A549 (cell line): ENCODE data around the gene PDK4. TPM values are rescaled to one million over a fixed set of nuclear protein-coding genes. Genes with fewer than 3 reads are reported as not detected.
A peak's percentile ranks its signal among the peaks of the same experiment; 100 is the strongest.

Source experiments
- ATAC-seq, 2 experiments: fragments of 200-7000 bp in 1 of 2; fragments of >200 bp in 1 of 2; cut with Nextera tagmentation in 1 of 2; cut with Tn5 transposase in 1 of 2; 3 replicates each; pipeline versions ENCODE4 v1.8.0 to v1.9.1; 2018 to 2020; ENCODE audit warnings: mild to moderate bottlenecking in 1 of 2, moderate library complexity in 1 of 2
- CTCF ChIA-PET: fragments of 300-600 bp; sonication (Branson Sonifier 250); formaldehyde crosslinking; extraction: SDS; loops from one replicate; lab custom pipeline; 2021; ENCODE audit warnings: antibody characterized with exemption, inconsistent platforms; lab: Yijun Ruan, JAX
- POLR2A ChIA-PET: fragments of 350-600 bp; formaldehyde crosslinking; extraction: SDS; loops from one replicate; lab custom pipeline; 2021; ENCODE audit warnings: antibody characterized with exemption, inconsistent platforms; lab: Yijun Ruan, JAX
- DNase-seq, 2 experiments: peaks; one replicate each; pipeline versions ENCODE4 v3.0.0 to v3.0.0-alpha.2; 2011 to 2016; ENCODE audit warnings: low read depth in 1 of 2, low spot score in 1 of 2
- FAIRE-seq: peaks from 2 replicates; lab custom pipeline; 2011; peaks lifted over from hg19 to GRCh38; lab: Jason Lieb, UNC
- H3K27ac ChIP-seq, 2 experiments: fragments of >200 bp; sonication (Bioruptor Twin); formaldehyde crosslinking; 3 replicates each; pipeline ENCODE4 v1.5.1; 2016 to 2017
- H3K4me1 ChIP-seq: fragments of >200 bp; sonication (Bioruptor Twin); formaldehyde crosslinking; 3 replicates; pipeline ENCODE4 v1.6.1; 2016
- H3K4me2 ChIP-seq: fragments of >200 bp; sonication (Bioruptor Twin); formaldehyde crosslinking; 3 replicates; pipeline ENCODE4 v1.6.1; 2016
- H3K4me3 ChIP-seq: fragments of >200 bp; sonication (Bioruptor Twin); formaldehyde crosslinking; 3 replicates; pipeline ENCODE4 v1.5.1; 2016
- H3K9me3 ChIP-seq: fragments of >200 bp; sonication (Bioruptor Twin); formaldehyde crosslinking; 3 replicates; pipeline ENCODE4 v1.6.1; 2016
- ATOH8 ChIP-seq: fragments of 250-450 bp; sonication (Bioruptor Pico); IDR thresholded peaks from 2 replicates; pipeline ENCODE4 v1.5.0; 2020; ENCODE audit warnings: low read depth, mild to moderate bottlenecking, moderate library complexity
- BCL3 ChIP-seq: fragments of >200 bp; sonication (Bioruptor Twin); formaldehyde crosslinking; IDR thresholded peaks from 3 replicates; pipeline ENCODE4 v1.6.1; 2016
- CHD2 ChIP-seq: fragments of 150-350 bp; IDR thresholded peaks from 2 replicates; pipeline ENCODE4 v1.6.1; 2014; ENCODE audit warnings: low read length; ENCODE audit not compliant: partially characterized antibody
- EHF ChIP-seq: fragments of 250-450 bp; sonication (Bioruptor Pico); IDR thresholded peaks from 2 replicates; pipeline ENCODE4 v1.5.0; 2020; ENCODE audit warnings: mild to moderate bottlenecking
- ESRRA ChIP-seq: fragments of 150-350 bp; IDR thresholded peaks from 2 replicates; pipeline ENCODE4 v1.6.1; 2014; ENCODE audit warnings: mild to moderate bottlenecking, low read length, borderline replicate concordance
- FOSB ChIP-seq: fragments of 250-450 bp; sonication (Bioruptor Pico); IDR thresholded peaks from 2 replicates; pipeline ENCODE4 v1.5.0; 2020; ENCODE audit warnings: mild to moderate bottlenecking, moderate library complexity
- FOSL2 ChIP-seq, 2 experiments: fragments of 450-650 bp in 1 of 2; fragments of >200 bp in 1 of 2; sonication (Bioruptor Twin) in 1 of 2; formaldehyde crosslinking; IDR thresholded peaks; 2 replicates each; pipeline versions ENCODE4 v1.5.0 to v1.6.1; 2016 to 2020; ENCODE audit warnings: mild to moderate bottlenecking in 1 of 2, moderate library complexity in 1 of 2
- GATA3 ChIP-seq: IDR thresholded peaks from 2 replicates; pipeline ENCODE4 v1.6.1; 2012; ENCODE audit warnings: borderline replicate concordance
- HDAC2 ChIP-seq: fragments of 200-600 bp; sonication (generic); IDR thresholded peaks from 2 replicates; pipeline ENCODE4 v1.6.1; 2016
- HES2 ChIP-seq: fragments of >200 bp; sonication (Bioruptor Twin); formaldehyde crosslinking; IDR thresholded peaks from 2 replicates; pipeline ENCODE4 v1.6.1; 2016
- HMGXB4 ChIP-seq: fragments of 250-450 bp; sonication (Bioruptor Pico); IDR thresholded peaks from 2 replicates; pipeline ENCODE4 v1.5.0; 2021; ENCODE audit warnings: mild to moderate bottlenecking, moderate library complexity, borderline replicate concordance
- HOXA7 ChIP-seq: fragments of 250-450 bp; sonication (Bioruptor Pico); IDR thresholded peaks from 2 replicates; pipeline ENCODE4 v1.5.0; 2020; ENCODE audit warnings: mild to moderate bottlenecking, moderate library complexity
- HOXB13 ChIP-seq: fragments of 250-450 bp; sonication (Bioruptor Pico); IDR thresholded peaks from 2 replicates; pipeline ENCODE4 v1.5.0; 2020; ENCODE audit warnings: low read depth, mild to moderate bottlenecking, moderate library complexity
- HOXB5 ChIP-seq: fragments of 250-450 bp; sonication (Bioruptor Pico); IDR thresholded peaks from 2 replicates; pipeline ENCODE4 v1.5.0; 2020; ENCODE audit warnings: mild to moderate bottlenecking, moderate library complexity
- JUN ChIP-seq, 2 experiments: fragments of >200 bp; sonication (Bioruptor Twin); formaldehyde crosslinking; IDR thresholded peaks; 2 replicates in 1 of 2; 3 replicates in 1 of 2; pipeline ENCODE4 v1.6.1; 2016 to 2017
- JUNB ChIP-seq: fragments of >200 bp; sonication (Bioruptor Twin); formaldehyde crosslinking; IDR thresholded peaks from 2 replicates; pipeline ENCODE4 v1.6.1; 2016
- KDM5A ChIP-seq: fragments of 200-600 bp; sonication (generic); IDR thresholded peaks from 2 replicates; pipeline ENCODE4 v1.6.1; 2016; ENCODE audit warnings: antibody characterized with exemption, mild to moderate bottlenecking
- MAX ChIP-seq: IDR thresholded peaks from 2 replicates; pipeline ENCODE4 v1.6.1; 2012
- MYC ChIP-seq: IDR thresholded peaks from 2 replicates; pipeline ENCODE4 v1.6.1; 2012; ENCODE audit warnings: mild to moderate bottlenecking, inconsistent platforms, low read length, improper control_type of control experiment, borderline replicate concordance
- NR3C1 ChIP-seq: fragments of >200 bp; sonication (Bioruptor Twin); formaldehyde crosslinking; IDR thresholded peaks from 3 replicates; pipeline ENCODE4 v1.6.1; 2017
- RCOR1 ChIP-seq: fragments of 150-350 bp; IDR thresholded peaks from 2 replicates; pipeline ENCODE4 v1.6.1; 2014; ENCODE audit warnings: antibody characterized with exemption, low read length, low read depth
- SREBF2 ChIP-seq: fragments of 450-650 bp; IDR thresholded peaks from 2 replicates; pipeline ENCODE4 v1.6.1; 2014; ENCODE audit warnings: mild to moderate bottlenecking, moderate library complexity
- ZC3H11A ChIP-seq: fragments of 450-650 bp; IDR thresholded peaks from 2 replicates; pipeline ENCODE4 v1.6.1; 2014; ENCODE audit warnings: antibody characterized with exemption, mild to moderate bottlenecking
- ZFP36 ChIP-seq: fragments of 450-650 bp; IDR thresholded peaks from 2 replicates; pipeline ENCODE4 v1.6.1; 2014; ENCODE audit warnings: borderline replicate concordance; ENCODE audit not compliant: partially characterized antibody
- ZSCAN20 ChIP-seq: fragments of 250-450 bp; sonication (Bioruptor Pico); IDR thresholded peaks from 2 replicates; pipeline ENCODE4 v1.8.0; 2022; ENCODE audit warnings: mild to moderate bottlenecking, moderate library complexity
- WGBS: methylation state at CpG from one replicate; pipeline ENCODE4 v1.1.6; 2017; ENCODE audit errors: missing lambda C conversion rate; 5-methylcytosine and 5-hydroxymethylcytosine counted together
- polyA plus RNA-seq, 4 experiments: library from polyadenylated mRNA; depleted of rRNA in 3 of 4; stranded (reverse); fragments of >200 nt; fragmentation: RNase III in 1 of 4; extraction: RNeasy Plus Mini Kit Qiagen cat#74134 plus additional on column Dnase treatment in 1 of 4; gene quantifications; 2 replicates in 3 of 4; 3 replicates in 1 of 4; pipeline ENCODE4 v1.2.3, GENCODE V29; 2011 to 2017

The PDK4 gene
- polyA plus RNA-seq, 2 of the 4 experiments (the other 2 are of a cell fraction): 8.6 to 21.9 TPM

GRCh38 chr7:95614442-95614940 is 18.2 kb upstream of the PDK4 start (continued):
- TF ChIP-seq HMGXB4 (CRISPR knock-in tag): no peak
- TF ChIP-seq FOSB (CRISPR knock-in tag): no peak
- no peak for TF ChIP-seq HOXB5 (CRISPR knock-in tag)
- TF ChIP-seq JUN (IDR thresholded peaks at IDR 0.05): no peak

GRCh38 chr7:95611224-95611623 is 14.9 kb upstream of the PDK4 start:
- TF ChIP-seq RCOR1 (no peak), GATA3 (no peak), NR3C1 (no peak), JUNB (no peak), BCL3 (no peak), EHF (CRISPR knock-in tag) (no peak), ZFP36 (no peak), FOSB (CRISPR knock-in tag) (no peak), HES2 (no peak), JUN (IDR thresholded peaks at IDR 0.05) (no peak), HOXA7 (CRISPR knock-in tag) (no peak), MYC (no peak), ATOH8 (CRISPR knock-in tag) (no peak), FOSL2 (IDR thresholded peaks at IDR 0.05) (no peak), FOSL2 (CRISPR knock-in tag; IDR thresholded peaks at IDR 0.05) (no peak)
- TF ChIP-seq, all 56 proteins: peak for 0
- no peak overlapping the region for H3K27ac ChIP-seq
- H3K4me2 ChIP-seq: no peak overlapping the region
- no peak for DNase-seq
- CTCF ChIA-PET: no interaction called here
- FAIRE-seq: no peak
- peaks cover 27% of the 10 kb centered on the region for H3K4me1 ChIP-seq
- H3K9me3 ChIP-seq: peaks cover 4% of the 10 kb centered on the region; the same call in 1 of the 3 replicates
- WGBS: 76% methylated on average over 2 of the region's 2 CpGs
- no peak overlapping the region for H3K4me3 ChIP-seq
- POLR2A ChIA-PET: no interaction called here
- no peak for ATAC-seq

- Histone ChIP-seq H3K4me1 (peaks cover 27% of the 10 kb centered on the region), H3K27ac (peak overlapping the region; percentile 64 to 65), H3K4me2 (peak overlapping the region; percentile 71)
- CTCF ChIA-PET: interaction anchor here (1.1 kb wide), 1 partner anchor 77 kb away, joined by 4 read pairs; no protein-coding TSS in a partner anchor
- FAIRE-seq: no peak
- DNase-seq: peak; percentile 12 to 41
- TF ChIP-seq ESRRA (no peak), ZC3H11A (no peak), SREBF2 (no peak), HDAC2 (no peak), ATOH8 (CRISPR knock-in tag) (no peak), RCOR1 (no peak), ZSCAN20 (no peak), KDM5A (no peak), MAX (no peak), CHD2 (no peak), HOXB13 (CRISPR knock-in tag) (no peak)
- TF ChIP-seq, all 56 proteins: peak for 0
- Histone ChIP-seq H3K9me3 (peaks cover under 1% of the 10 kb centered on the region; the same call in 1 of the 3 replicates), H3K4me3 (no peak overlapping the region)
- POLR2A ChIA-PET: no interaction called here
- peak; percentile 45 to 65; a peak in 3 of 6 replicates for ATAC-seq
- WGBS: 7% methylated on average over 4 of the region's 4 CpGs
Observed at GRCh38 chr7:95609277-95609971, 13.1 kb upstream of the PDK4 start.
